AG04449 (cell line): Measurements from ENCODE around the gene TBX15.

Source experiments
- CTCF ChIA-PET: fragments of 350-600 bp; formaldehyde crosslinking; extraction: SDS; loops from one replicate; lab custom pipeline; 2021; ENCODE audit warnings: antibody characterized with exemption; lab: Yijun Ruan, JAX
- POLR2A ChIA-PET: fragments of 400-600, 350-600 bp; formaldehyde crosslinking; extraction: SDS; loops from one replicate; lab custom pipeline; 2020; ENCODE audit warnings: antibody characterized with exemption, inconsistent platforms; lab: Yijun Ruan, JAX
- DNase-seq: peaks from one replicate; pipeline ENCODE4 v3.0.0-alpha.2; 2010; ENCODE audit warnings: low read depth, low spot score
- H3K4me3 ChIP-seq: 2 replicates; pipeline ENCODE4 v1.5.1; 2011; ENCODE audit warnings: low read depth, mild to moderate bottlenecking, control low read depth, low read length
- CTCF ChIP-seq: IDR thresholded peaks from one replicate; pipeline ENCODE4 v1.5.1; 2011; ENCODE audit warnings: mild to moderate bottlenecking, moderate library complexity, low read length, control low read depth, inconsistent platforms; ENCODE audit not compliant: insufficient read depth; ENCODE audit errors: missing control alignments

TBX15 gene

GRCh38 chr1:118989006-118989815 lies 1.1 kb upstream of the TBX15 start:
- POLR2A ChIA-PET, result interaction anchor here (0.6 to 1.7 kb wide), 7 partner anchors 8 to 54 kb away, joined by 3 to 7 read pairs (median 3); no protein-coding TSS in a partner anchor
- no peak for DNase-seq

GRCh38 chr1:118987468-118988185 lies 516 bp downstream of the TBX15 start:
- TF ChIP-seq CTCF, result no peak
- ChIA-PET POLR2A (interaction anchor here (0.5 to 1.0 kb wide), 3 partner anchors 12 to 845 kb away, joined by 3 read pairs; no protein-coding TSS in a partner anchor), CTCF (interaction anchor here (1.4 kb wide), 1 partner anchor 12 kb away, joined by 3 read pairs; no protein-coding TSS in a partner anchor)
- H3K4me3 ChIP-seq, result peak overlapping the region; percentile 83
- no peak for DNase-seq

More at GRCh38 chr1:118989006-118989815, 1.1 kb upstream of the TBX15 start:
- CTCF ChIA-PET, result interaction anchor here (1.1 to 2.3 kb wide), 4 partner anchors 13 to 378 kb away, joined by 3 to 11 read pairs (median 6); no protein-coding TSS in a partner anchor
- peak overlapping the region; percentile 83 for H3K4me3 ChIP-seq
- TF ChIP-seq CTCF, result no peak

- no peak for DNase-seq
- CTCF ChIA-PET, result interaction anchor here (1.1 to 1.4 kb wide), 3 partner anchors 10 to 290 kb away, joined by 3 read pairs; no protein-coding TSS in a partner anchor
- H3K4me3 ChIP-seq, result peak overlapping the region; percentile 83
- TF ChIP-seq CTCF, result no peak
- POLR2A ChIA-PET, result interaction anchor here (0.5 to 2.3 kb wide), 5 partner anchors 11 to 835 kb away, joined by 3 to 13 read pairs (median 3); no protein-coding TSS in a partner anchor
Observed at GRCh38 chr1:118986555-118987467, 1.3 kb downstream of the TBX15 start.

GRCh38 chr1:118985640-118986554 lies 2.2 kb downstream of the TBX15 start:
- ChIA-PET CTCF (interaction anchor here (0.9 to 1.2 kb wide), 5 partner anchors 8 to 381 kb away, joined by 3 to 4 read pairs (median 3); no protein-coding TSS in a partner anchor), POLR2A (interaction anchor here (0.6 to 2.3 kb wide), 6 partner anchors 10 to 834 kb away, joined by 3 to 13 read pairs (median 4); no protein-coding TSS in a partner anchor)
- peak overlapping the region; percentile 83 for H3K4me3 ChIP-seq
- no peak for DNase-seq
- TF ChIP-seq CTCF, result no peak
